Pulmonary artery endothelial cell (primary cell): ENCODE results near the gene RTF2. TPM values are rescaled to one million over a fixed set of nuclear protein-coding genes. Genes with fewer than 3 reads are reported as not detected.

Source experiments
- DNase-seq: peaks from one replicate; pipeline ENCODE4 v3.0.0-alpha.2; 2011; ENCODE audit warnings: low read depth, low spot score
- total RNA-seq: library from RNA; depleted of rRNA; stranded (reverse); fragments of >200 nt; gene quantifications from 2 replicates; pipeline ENCODE4 v1.2.3, GENCODE V29; 2014

Gene RTF2
- total RNA-seq, 1 donor from 2014 or later = 106 TPM

GRCh38 chr20:56437196-56437960, 31.0 kb upstream of the RTF2 start:
- no peak for DNase-seq

GRCh38 chr20:56438284-56438683, 30.1 kb upstream of the RTF2 start:
- DNase-seq = no peak

GRCh38 chr20:56439771-56440291, 28.6 kb upstream of the RTF2 start:
- DNase-seq = peak; percentile 37

- DNase-seq = no peak
Observed at GRCh38 chr20:56440346-56441007, 27.9 kb upstream of the RTF2 start.

GRCh38 chr20:56442389-56443365, 25.8 kb upstream of the RTF2 start:
- DNase-seq = no peak

GRCh38 chr20:56443654-56444540, 24.5 kb upstream of the RTF2 start:
- no peak for DNase-seq

- no peak for DNase-seq
Observed at GRCh38 chr20:56445130-56445529, 23.3 kb upstream of the RTF2 start.

GRCh38 chr20:56445540-56445939, 22.9 kb upstream of the RTF2 start:
- DNase-seq = no peak

- DNase-seq = no peak
Observed at GRCh38 chr20:56447227-56447626, 21.2 kb upstream of the RTF2 start.

GRCh38 chr20:56449459-56449858, 19.0 kb upstream of the RTF2 start:
- no peak for DNase-seq

- DNase-seq = no peak
Observed at GRCh38 chr20:56451056-56451765, 17.2 kb upstream of the RTF2 start.

- DNase-seq = no peak
Observed at GRCh38 chr20:56453352-56453751, 15.1 kb upstream of the RTF2 start.

- no peak for DNase-seq
Observed at GRCh38 chr20:56454754-56455153, 13.7 kb upstream of the RTF2 start.

GRCh38 chr20:56458206-56458821, 10.1 kb upstream of the RTF2 start:
- no peak for DNase-seq

GRCh38 chr20:56460459-56460858, 8.0 kb upstream of the RTF2 start:
- DNase-seq = no peak

GRCh38 chr20:56461576-56461975, 6.9 kb upstream of the RTF2 start:
- DNase-seq = no peak

GRCh38 chr20:56463428-56463827, 5.0 kb upstream of the RTF2 start:
- DNase-seq = no peak

GRCh38 chr20:56465997-56466396, 2.4 kb upstream of the RTF2 start:
- no peak for DNase-seq

GRCh38 chr20:56467968-56468315, 485 bp upstream of the RTF2 start:
- DNase-seq = no peak

GRCh38 chr20:56469077-56469449, 636 bp downstream of the RTF2 start:
- no peak for DNase-seq
